Measurements from ENCODE around the gene STRN3. TPM values are rescaled to one million over a fixed set of nuclear protein-coding genes. Genes with fewer than 3 reads are reported as not detected.

Gene STRN3
- total and polyA plus RNA-seq, 7 donors, result 28.2 to 154 (median 80.2) TPM

- DNase-seq (no peak), ATAC-seq (peak in 2 of 4 donors; percentile 14 to 16)
- 79 to 81% (median 79%) methylated on average over 5 of the region's 5 CpGs for WGBS, 3 donors
- intact Hi-C loops (cut with DNase I), result no loop called here
- TF ChIP-seq CTCF (IDR thresholded peaks at IDR 0.05), result no peak
- no peaks in the 10 kb centered on the region for H3K9me3 ChIP-seq
- no peak overlapping the region for H3K27ac ChIP-seq
- no peaks in the 10 kb centered on the region for H3K27me3 ChIP-seq (ENCODE audit: insufficient read depth in 3 of 3, low read length in 2 of 3)
- H3K4me3 ChIP-seq, result no peak overlapping the region
- peaks cover 0 to 5% of the 10 kb centered on the region in 2 donors for H3K36me3 ChIP-seq (ENCODE audit: insufficient read depth in 1 of 2, low read depth in 1 of 2)
- no peaks in the 10 kb centered on the region for H3K4me1 ChIP-seq
These were observed 137.5 kb downstream of the STRN3 start for GRCh38 chr14:30888480-30889243.

GRCh38 chr14:30885840-30886740 is 140.1 kb downstream of the STRN3 start:
- no peak overlapping the region for H3K27ac ChIP-seq

GRCh38 chr14:30884901-30885300 is 141.3 kb downstream of the STRN3 start:
- H3K4me3 ChIP-seq, result no peak overlapping the region
- H3K4me1 ChIP-seq, result no peaks in the 10 kb centered on the region
- H3K36me3 ChIP-seq (ENCODE audit: insufficient read depth in 1 of 2, low read depth in 1 of 2), result no peaks in the 10 kb centered on the region
- H3K27ac ChIP-seq, result no peak overlapping the region
- H3K9me3 ChIP-seq, result no peaks in the 10 kb centered on the region
- WGBS, 3 donors, result 87 to 90% (median 89%) methylated on average over 3 of the region's 3 CpGs
- intact Hi-C loops (cut with DNase I), result no loop called here
- ATAC-seq (no peak), DNase-seq (no peak)
- TF ChIP-seq CTCF (IDR thresholded peaks at IDR 0.05), result no peak
- no peaks in the 10 kb centered on the region for H3K27me3 ChIP-seq (ENCODE audit: insufficient read depth in 3 of 3, low read length in 2 of 3)

More at GRCh38 chr14:30885840-30886740, 140.1 kb downstream of the STRN3 start:
- Histone ChIP-seq H3K4me1 (no peaks in the 10 kb centered on the region), H3K27me3 (ENCODE audit: insufficient read depth in 3 of 3, low read length in 2 of 3) (no peaks in the 10 kb centered on the region), H3K36me3 (ENCODE audit: insufficient read depth in 1 of 2, low read depth in 1 of 2) (no peaks in the 10 kb centered on the region), H3K4me3 (no peak overlapping the region), H3K9me3 (no peaks in the 10 kb centered on the region)
- no peak for TF ChIP-seq CTCF (IDR thresholded peaks at IDR 0.05)
- 88 to 91% (median 89%) methylated on average over 7 of the region's 7 CpGs for WGBS, 3 donors
- intact Hi-C loops (cut with DNase I), result no loop called here
- DNase-seq, result no peak
- ATAC-seq, result peak in 1 of 4 donors; percentile 38

- no peak for DNase-seq
- no peaks in the 10 kb centered on the region for H3K9me3 ChIP-seq
- no peak overlapping the region for H3K4me3 ChIP-seq
- H3K27me3 ChIP-seq (ENCODE audit: insufficient read depth in 3 of 3, low read length in 2 of 3), result no peaks in the 10 kb centered on the region
- no peaks in the 10 kb centered on the region for H3K36me3 ChIP-seq (ENCODE audit: insufficient read depth in 1 of 2, low read depth in 1 of 2)
- H3K27ac ChIP-seq, result no peak overlapping the region
- intact Hi-C loops (cut with DNase I), result no loop called here
- H3K4me1 ChIP-seq, result no peaks in the 10 kb centered on the region
- no peak for TF ChIP-seq CTCF (IDR thresholded peaks at IDR 0.05)
- ATAC-seq, result no peak
- WGBS, 3 donors, result 74 to 81% (median 78%) methylated on average over 6 of the region's 6 CpGs
These were observed 142.5 kb downstream of the STRN3 start for GRCh38 chr14:30883508-30884294.
